Measurements from ENCODE around the gene NLRC5.

NLRC5 gene

DNA sequence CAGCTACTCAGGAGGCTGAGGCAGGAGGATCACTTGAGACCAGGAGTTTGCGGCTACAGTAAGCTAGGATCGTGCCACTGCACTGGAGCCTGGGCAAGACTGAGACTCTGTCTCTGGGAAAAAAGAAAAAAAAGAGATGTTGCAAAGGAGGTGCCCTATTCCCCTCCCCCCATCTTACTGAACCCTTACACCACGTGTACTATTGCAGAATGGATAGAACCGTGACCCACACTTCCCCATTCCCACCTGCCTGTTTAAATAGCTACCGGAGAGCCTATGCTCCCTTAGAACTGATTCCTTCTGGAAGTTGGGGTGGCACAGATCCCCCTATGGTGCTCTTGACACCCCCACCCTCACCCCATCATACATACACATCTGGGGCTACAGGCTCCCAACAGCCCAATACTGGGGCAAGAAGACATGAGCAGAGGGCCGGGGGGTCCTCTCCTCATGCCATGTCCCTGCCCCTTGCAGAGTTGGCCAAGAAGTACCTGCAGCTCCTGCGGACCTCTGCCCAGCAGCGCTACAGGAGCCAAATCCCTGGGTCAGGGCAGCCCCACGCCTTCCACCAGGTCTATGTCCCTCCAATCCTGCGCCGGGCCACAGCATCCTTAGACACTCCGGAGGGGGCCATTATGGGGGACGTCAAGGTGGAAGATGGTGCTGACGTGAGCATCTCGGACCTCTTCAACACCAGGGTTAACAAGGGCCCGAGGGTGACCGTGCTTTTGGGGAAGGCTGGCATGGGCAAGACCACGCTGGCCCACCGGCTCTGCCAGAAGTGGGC, 35.7 kb downstream of the NLRC5 start:
- DNase-seq (ENCODE audit: low spot score), result no peak

DNA sequence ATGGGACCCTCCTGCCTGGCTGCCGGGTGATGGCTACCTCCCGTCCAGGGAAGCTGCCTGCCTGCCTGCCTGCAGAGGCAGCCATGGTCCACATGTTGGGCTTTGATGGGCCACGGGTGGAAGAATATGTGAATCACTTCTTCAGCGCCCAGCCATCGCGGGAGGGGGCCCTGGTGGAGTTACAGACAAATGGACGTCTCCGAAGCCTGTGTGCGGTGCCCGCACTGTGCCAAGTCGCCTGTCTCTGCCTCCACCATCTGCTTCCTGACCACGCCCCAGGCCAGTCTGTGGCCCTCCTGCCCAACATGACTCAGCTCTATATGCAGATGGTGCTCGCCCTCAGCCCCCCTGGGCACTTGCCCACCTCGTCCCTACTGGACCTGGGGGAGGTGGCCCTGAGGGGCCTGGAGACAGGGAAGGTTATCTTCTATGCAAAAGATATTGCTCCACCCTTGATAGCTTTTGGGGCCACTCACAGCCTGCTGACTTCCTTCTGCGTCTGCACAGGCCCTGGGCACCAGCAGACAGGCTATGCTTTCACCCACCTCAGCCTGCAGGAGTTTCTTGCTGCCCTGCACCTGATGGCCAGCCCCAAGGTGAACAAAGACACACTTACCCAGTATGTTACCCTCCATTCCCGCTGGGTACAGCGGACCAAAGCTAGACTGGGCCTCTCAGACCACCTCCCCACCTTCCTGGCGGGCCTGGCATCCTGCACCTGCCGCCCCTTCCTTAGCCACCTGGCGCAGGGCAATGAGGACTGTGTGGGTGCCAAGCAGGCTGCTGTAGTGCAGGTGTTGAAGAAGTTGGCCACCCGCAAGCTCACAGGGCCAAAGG, 36.8 kb downstream of the NLRC5 start:
- no peak for DNase-seq (ENCODE audit: low spot score)

DNA sequence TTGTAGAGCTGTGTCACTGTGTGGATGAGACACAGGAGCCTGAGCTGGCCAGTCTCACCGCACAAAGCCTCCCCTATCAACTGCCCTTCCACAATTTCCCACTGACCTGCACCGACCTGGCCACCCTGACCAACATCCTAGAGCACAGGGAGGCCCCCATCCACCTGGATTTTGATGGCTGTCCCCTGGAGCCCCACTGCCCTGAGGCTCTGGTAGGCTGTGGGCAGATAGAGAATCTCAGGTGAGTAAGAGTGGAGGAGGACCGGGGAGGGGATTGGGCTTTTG, 37.4 kb downstream of the NLRC5 start:
- DNase-seq (ENCODE audit: low spot score), result no peak

DNA sequence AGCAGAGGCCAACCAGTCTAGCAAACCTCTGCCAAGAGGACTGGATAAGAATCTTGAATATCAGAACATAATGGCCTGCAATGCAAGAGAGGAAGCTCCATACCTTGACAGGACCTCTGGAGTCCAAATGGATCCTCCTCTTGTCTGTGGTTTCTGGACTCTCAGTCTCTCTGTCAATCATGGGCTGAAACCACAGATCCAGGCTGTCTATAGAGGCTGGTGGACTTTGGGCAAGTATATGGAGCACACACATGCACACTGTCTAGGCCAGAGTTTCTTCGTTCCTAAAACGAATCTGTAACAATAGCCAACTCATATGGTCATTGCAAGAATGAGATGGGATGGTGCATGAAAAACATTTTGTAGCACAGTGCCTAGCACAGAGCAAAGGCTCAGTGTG, 37.7 kb downstream of the NLRC5 start:
- no peak for DNase-seq (ENCODE audit: low spot score)

DNA sequence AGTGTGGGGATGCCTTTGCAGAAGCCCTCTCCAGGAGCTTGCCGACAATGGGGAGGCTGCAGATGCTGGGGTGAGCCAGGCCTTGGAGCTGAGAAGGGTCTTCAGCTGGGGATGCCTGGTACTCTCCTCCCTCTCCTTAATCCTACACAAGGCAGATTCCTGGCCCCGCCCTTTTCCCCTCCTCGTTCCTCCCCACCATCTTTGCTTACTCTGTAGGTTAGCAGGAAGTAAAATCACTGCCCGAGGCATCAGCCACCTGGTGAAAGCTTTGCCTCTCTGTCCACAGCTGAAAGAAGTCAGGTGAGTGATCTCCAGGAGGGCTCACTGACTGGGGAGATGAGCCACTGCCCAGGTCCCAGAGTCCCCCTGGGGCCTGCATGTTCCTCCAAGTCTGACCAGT, 38.7 kb downstream of the NLRC5 start:
- no peak for DNase-seq (ENCODE audit: low spot score)

DNA sequence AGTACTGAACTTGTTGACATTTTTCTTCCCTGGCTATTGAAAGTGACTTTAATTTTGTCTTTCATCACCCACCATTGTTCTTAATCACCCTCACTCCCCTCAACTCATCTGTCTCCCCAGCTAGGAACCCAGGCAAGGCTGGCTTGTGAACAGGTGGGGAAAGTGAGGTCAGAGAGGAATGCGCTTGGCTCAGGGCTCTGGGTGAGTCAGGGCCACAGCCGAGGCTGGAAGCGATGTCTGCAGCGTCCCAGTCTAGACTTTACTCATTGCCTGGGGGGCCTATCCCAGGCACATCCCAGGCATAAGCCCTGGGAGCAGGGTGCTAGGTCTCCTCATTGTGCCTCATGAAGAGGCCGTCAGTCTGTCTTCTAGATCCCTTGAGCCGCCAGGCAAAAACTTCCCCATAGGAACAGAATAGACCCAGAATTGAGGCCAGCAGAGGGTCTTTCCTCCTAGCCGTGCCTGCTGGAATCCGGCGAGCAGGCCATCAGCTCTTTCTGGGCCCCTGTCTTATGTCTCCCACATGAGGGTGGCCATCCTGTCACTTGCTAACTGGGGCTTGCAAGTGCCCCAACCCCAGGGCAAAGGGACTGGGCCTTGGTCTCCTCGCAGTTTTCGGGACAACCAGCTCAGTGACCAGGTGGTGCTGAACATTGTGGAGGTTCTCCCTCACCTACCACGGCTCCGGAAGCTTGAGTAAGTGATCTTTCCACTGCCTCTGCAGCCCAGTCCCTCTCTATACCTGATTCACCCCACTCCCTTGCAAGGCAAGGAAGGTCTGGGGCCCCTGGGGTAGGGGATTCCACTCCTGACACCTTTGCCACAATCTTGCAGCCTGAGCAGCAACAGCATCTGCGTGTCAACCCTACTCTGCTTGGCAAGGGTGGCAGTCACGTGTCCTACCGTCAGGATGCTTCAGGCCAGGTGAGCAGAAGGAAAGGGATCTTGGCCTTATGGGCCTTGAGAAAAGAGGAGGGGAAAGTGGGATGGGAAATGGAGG, 40.1 kb downstream of the NLRC5 start:
- peak; percentile 27 for DNase-seq (ENCODE audit: low spot score)

DNA sequence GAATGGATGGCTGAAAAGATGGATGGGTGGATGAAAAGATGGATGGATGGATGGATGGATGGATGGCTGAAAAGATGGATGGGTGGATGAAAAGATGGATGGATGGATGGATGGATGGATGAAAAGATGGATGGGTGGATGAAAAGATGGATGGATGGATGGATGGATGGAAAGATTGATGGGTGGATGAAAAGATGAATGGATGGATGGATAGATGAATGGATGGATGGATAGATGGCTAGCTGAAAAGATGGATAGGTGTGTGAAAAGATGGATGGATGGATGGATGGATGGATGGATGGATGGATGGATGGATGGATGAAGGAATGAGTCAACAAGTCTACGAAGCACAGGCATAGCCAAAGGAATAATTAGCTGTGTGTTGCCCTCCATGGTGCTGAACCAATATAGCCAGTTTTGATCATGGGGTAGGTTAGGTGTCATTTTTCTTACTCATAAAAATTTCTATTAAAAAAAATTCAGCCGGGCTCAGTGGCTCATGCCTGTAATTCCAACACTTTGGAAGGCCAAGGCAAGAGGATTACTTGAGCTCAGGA, 41.1 kb downstream of the NLRC5 start:
- DNase-seq (ENCODE audit: low spot score), result no peak

DNA sequence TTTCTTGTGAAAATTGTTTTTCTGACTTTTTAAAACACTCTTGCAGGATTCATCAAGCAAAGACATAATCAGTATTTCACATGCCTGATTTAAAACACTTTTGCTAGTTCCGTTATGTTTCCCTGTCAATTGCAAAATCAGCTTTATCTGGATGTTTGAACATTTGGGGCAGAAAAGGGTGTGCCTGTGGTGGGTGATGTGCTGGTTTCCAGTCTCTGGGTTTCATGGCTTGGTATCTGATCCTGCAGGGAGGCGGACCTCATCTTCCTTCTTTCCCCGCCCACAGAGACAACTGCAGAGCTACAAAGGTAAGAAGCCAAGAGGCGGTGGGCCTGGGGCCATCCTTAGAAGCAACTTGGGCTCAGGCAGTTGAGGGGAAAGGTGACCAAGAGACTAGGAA, 41.8 kb downstream of the NLRC5 start:
- no peak for DNase-seq (ENCODE audit: low spot score)

DNA sequence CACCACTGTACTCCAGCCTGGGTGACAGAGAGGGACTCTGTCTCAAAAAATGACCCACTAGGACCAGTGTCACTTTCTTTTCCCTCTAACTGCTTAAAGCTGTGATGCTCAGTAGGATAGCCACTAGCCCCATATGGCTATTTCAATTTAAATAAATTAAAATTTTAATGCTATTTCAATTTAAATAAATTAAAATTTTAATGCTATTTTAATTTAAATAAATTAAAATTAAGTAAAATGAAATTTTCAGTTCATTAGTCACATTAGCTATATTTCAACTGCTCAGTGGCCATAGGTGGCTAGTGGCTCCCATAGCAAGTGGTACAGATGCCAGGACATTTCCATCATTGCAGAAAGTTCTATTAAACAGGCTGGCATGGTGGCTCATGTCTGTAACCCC, 43.0 kb downstream of the NLRC5 start:
- DNase-seq (ENCODE audit: low spot score), result no peak

DNA sequence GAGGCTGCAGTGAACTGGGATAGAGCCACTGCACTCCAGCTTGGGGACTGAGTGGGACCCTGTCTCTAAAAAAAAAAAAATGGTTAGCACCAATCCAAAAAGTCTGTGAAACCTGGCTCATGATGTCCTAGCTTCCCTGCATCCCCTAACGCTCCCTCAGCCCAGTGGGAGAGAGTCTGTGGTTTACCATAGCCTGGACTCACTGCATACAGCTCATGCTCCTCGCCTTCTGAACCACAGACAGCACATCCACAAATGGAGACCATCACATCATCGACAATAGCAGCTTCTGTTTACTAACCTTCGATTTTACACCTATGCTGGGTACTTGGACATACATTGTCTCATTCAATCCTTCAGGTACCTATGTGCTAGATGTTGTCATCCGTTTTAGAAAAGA, 43.6 kb downstream of the NLRC5 start:
- no peak for DNase-seq (ENCODE audit: low spot score)

DNA sequence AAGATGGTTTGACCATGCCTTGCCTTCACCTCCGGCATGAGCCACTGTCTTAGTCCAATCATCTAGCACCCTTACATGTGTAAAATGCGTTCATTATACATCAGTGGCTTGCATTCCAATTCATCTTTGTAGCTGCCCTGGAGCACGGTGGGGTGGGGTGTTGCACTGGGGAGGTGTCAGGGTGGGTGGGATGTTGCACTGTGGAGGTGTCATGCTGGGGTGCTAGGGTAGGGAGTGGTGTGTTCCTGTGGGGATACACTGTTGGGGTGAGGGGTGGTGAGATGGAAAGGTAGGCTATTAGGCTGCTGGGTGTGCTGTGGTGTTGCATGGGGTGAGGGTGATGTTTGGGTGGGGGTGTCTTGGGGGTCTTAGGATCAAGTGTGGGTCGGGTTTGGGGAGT, 47.0 kb downstream of the NLRC5 start:
- DNase-seq (ENCODE audit: low spot score), result no peak

DNA sequence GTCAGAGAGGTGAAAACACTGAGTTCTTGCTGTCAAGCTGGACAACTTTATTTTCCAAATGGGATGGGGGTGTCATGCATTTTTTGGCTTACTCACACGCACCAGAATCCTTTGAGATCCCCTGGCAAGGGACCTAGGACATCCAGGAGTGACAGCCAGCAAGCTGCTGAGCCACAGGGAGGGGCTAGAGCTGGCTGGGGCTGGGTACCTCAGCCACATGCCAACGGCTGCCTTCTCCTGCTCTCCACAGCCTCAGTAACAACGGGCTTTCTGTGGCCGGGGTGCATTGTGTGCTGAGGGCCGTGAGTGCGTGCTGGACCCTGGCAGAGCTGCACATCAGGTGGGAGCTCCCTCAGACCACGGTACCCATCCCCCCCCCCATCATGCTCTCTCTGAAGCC, 47.6 kb downstream of the NLRC5 start:
- DNase-seq (ENCODE audit: low spot score), result no peak

DNA sequence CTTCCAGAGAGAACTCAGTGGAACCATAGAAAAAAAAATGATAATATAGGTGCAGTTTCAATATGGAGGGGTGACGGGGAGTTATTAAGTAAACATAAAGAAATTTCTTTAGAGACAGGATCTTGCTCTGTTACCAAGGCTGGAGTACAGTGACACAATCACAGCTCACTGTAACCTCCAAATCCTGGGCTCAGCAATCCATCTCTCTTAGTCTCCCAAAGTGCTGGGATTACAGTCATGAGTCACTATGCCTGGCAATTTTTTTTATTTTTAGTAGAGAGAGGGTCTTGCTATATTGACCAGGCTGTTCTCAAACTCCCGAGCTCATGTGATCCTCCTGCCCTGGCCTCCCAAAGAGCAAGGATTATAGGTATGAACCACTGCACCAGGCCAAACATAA, 48.8 kb downstream of the NLRC5 start:
- DNase-seq (ENCODE audit: low spot score), result no peak

DNA sequence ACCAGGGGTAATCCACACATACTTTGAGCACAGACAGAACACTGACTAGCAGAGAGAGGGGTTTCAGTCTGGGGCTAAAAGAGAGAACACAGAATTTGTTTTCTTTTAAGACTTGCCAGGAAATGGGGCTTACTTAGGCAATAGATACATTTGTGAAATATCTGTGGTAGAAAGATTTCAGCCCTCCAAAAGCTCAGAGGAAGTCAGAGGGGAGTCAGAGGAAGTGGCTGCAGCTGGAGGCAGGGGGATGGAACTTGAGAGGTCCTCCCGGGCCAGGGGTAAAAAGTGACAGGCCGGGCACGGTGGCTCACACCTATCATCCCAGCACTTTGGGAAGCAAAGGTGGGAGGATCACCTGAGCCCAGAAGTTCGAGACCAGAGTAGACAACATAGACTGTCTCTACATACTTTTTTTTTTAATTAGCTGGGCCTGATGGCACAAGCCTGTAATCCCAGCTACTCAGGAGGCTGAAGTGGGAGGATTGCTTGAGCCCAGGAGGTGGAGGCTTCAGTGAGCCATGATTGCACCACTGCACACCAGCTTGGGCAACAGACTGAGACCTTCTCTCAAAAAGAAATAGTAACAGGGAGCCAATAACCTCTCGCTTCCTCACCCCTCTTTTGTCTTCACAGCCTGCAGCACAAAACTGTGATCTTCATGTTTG, 49.9 kb downstream of the NLRC5 start:
- peak; percentile 51 for DNase-seq (ENCODE audit: low spot score)

DNA sequence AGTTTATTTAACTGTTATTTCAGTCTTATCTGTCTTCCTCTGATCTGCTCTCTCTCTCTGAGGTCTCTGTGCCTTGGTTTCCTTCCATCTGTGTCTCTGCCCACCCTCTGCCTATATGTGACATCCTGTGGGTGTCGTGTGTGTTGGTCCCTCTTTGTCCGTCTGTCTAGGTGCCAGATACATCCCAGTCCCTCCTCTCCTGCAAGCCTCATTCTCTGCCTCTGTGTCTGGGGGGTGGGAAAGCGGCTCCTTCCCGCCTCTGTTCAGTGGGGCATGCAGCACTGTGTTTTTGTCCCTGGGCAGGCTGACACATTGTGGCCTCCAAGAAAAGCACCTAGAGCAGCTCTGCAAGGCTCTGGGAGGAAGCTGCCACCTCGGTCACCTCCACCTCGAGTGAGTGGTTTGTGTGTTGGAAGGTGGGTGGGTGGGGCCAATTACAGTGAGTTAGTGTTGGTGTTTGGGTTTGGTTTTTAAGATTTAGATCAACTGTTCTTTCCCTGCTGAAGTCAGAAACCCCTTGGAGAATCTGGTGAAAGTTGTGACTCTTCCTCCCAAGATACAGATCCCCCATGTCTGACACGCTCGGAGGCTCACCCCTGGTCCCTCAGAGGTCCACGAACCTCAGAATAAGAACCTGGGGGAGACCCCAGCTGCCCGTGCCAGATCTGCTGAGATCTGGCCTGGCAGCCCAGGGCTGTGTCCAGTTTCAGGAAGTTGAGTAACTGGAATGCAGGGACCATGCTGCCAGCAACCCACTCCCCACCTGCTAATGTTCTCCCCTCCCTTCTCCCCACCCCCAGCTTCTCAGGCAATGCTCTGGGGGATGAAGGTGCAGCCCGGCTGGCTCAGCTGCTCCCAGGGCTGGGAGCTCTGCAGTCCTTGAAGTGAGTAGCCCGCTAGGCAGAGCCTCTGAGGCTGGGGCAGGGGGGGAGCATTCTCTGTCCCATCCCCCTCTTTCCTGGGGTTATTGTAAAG, 52.1 kb downstream of the NLRC5 start:
- DNase-seq (ENCODE audit: low spot score), result no peak

DNA sequence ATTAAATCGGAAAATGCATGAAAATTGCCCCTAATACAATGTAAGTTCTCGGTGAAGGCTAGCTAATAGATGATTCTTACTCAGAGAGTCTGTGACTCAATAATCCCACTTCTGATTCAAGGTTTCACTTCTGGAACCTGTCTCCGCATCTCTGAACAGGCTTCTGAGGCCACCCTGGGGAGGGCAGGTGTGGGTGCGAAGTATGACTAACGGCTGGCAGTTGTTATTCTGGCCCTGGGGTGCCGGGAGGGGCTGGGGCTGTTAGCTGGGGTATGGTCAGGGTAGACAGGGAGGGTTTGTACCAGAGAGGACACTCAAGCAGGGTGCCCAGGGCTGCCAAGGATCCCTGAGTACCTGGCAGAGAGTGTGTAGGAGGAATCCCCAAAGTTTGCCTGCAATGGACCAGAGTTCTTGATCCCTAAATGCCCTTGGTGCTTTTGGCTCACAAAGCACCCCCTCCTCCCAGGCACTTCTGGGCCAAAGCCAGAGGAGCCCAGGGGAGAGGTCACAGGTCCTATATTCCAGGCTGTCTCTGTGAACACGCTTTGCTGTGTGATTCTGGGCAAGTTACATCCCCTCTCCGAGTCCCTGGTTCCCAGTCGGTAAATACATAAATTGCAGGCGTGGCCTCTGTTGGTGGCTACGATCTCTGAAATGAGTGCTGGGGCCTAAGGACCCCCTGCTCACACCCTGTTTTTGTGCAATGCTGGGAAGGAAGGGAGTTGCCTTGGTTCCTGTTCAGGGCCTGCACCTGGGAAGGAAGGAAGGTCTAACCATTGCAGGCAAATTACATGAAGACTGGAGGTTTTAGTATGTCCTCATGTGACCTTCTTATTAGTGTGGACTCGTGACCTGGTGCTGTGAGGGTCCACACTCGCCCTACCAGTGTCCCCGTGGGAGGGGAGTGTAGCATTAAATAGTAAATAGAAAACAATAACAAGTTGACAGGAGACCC, 53.1 kb downstream of the NLRC5 start:
- DNase-seq (ENCODE audit: low spot score), result no peak

DNA sequence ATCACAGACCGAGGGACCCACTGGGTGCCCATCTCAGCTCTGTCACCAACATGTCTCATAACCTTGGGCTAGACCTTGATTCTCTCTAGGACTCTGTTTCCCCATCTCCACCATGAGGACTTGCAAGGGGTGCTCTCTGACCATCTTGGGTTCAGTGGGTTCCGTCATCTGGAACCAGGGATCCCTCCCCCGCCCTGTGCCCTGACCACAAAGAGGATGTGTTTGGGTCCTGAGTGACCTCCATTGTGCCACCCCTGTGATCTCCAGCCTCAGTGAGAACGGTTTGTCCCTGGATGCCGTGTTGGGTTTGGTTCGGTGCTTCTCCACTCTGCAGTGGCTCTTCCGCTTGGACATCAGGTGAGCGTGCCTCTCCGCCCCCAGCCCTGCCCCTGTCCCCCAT, 53.9 kb downstream of the NLRC5 start:
- DNase-seq (ENCODE audit: low spot score), result no peak

DNA sequence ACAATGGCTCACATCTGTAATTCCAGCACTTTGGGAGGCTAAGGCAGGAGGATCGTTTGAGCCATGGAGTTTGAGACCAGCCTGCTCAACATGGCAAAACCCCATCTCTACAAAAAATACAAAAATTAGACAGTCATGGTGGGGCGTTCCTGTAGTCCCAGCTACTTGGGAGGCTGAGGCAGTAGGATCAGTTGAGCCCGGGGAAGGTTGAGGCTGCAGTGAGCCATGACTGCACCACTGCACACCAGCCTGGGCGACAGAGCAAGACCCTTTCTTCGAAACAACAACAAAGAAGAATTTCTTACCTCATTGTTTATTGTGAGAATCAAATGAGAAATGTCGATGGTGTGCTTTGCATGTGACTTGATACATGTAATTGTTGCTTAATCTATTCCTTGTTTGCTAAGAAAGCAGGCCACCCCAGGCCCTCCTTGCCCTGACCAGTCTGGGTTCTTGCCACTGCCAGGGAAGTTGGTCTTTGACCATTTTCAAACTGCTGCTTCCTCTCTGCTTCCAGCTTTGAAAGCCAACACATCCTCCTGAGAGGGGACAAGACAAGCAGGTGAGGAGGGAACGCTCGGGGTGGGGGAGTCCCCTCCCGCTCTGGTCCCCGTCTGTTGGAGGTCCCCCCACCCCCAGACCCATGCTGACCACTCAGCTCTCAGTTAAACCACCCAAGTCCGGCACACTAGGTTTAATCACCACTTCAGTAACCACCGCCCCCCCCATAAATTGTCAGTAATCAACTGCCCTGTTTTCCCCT, 55.8 kb downstream of the NLRC5 start:
- DNase-seq (ENCODE audit: low spot score), result no peak
